GM12874 (cell line): Measurements from ENCODE around the gene ST8SIA1.

ENCODE experiments used
- CTCF ChIP-seq: IDR thresholded peaks from 2 replicates; pipeline ENCODE4 v1.5.1; 2011; ENCODE audit warnings: low read depth, mild to moderate bottlenecking, control low read depth, low read length, moderate library complexity; ENCODE audit not compliant: insufficient read depth

Gene ST8SIA1

GRCh38 chr12:22172501-22172900 lies 162.0 kb downstream of the ST8SIA1 start:
- no peak for TF ChIP-seq CTCF

- no peak for TF ChIP-seq CTCF
These were observed 165.1 kb downstream of the ST8SIA1 start for GRCh38 chr12:22169376-22169775.

GRCh38 chr12:22164139-22164538 lies 170.4 kb downstream of the ST8SIA1 start:
- TF ChIP-seq CTCF = no peak

- no peak for TF ChIP-seq CTCF
These were observed 170.9 kb downstream of the ST8SIA1 start for GRCh38 chr12:22163594-22163993.

GRCh38 chr12:22160396-22161003 lies 174.0 kb downstream of the ST8SIA1 start:
- no peak for TF ChIP-seq CTCF
